ENCODE data around the gene STX7.

Gene STX7

DNA sequence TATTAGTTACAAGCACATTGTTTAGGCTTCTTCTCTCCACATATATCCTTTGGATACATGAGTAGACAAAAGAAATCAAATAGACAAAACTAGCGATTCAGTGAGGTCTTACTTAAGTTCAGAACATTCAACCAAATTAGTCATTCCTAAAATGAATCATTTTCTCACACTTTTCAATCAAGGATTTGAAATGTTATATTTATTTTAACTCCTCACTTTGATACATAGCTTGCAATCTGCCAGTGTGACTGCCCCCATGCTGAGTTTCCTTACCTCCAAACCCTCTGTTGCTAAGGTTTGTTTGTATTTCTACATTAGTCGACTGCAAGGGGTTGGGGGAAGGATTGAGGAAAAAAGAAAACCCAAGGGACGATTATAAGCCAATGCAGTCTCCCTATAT is 108.2 kb downstream of the STX7 start:
- TF ChIP-seq ESRRG (CRISPR knock-in tag; IDR thresholded peaks at IDR 0.05) (no peak), ISL1 (CRISPR knock-in tag; IDR thresholded peaks at IDR 0.05) (no peak), GLIS3 (CRISPR knock-in tag; IDR thresholded peaks at IDR 0.05) (no peak), BACH2 (CRISPR knock-in tag; IDR thresholded peaks at IDR 0.05; ENCODE audit: borderline replicate concordance) (no peak), PPARA (CRISPR knock-in tag; IDR thresholded peaks at IDR 0.05; ENCODE audit: borderline replicate concordance) (no peak), ZC3H10 (CRISPR knock-in tag; IDR thresholded peaks at IDR 0.05) (no peak), CSDC2 (CRISPR knock-in tag; IDR thresholded peaks at IDR 0.05) (no peak), ZNF8 (CRISPR knock-in tag; IDR thresholded peaks at IDR 0.05) (no peak), SNAI2 (CRISPR knock-in tag; IDR thresholded peaks at IDR 0.05) (no peak), RARB (CRISPR knock-in tag; IDR thresholded peaks at IDR 0.05) (no peak), TOX (CRISPR knock-in tag; IDR thresholded peaks at IDR 0.05; ENCODE audit: borderline replicate concordance) (no peak), ZNF565 (CRISPR knock-in tag; conservative IDR thresholded peaks at IDR 0.05; ENCODE audit: low read depth) (no peak)
- TF ChIP-seq, protein P1, sequence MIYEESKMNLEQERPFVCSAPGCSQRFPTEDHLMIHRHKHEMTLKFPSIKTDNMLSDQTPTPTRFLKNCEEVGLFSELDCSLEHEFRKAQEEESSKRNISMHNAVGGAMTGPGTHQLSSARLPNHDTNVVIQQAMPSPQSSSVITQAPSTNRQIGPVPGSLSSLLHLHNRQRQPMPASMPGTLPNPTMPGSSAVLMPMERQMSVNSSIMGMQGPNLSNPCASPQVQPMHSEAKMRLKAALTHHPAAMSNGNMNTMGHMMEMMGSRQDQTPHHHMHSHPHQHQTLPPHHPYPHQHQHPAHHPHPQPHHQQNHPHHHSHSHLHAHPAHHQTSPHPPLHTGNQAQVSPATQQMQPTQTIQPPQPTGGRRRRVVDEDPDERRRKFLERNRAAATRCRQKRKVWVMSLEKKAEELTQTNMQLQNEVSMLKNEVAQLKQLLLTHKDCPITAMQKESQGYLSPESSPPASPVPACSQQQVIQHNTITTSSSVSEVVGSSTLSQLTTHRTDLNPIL (CRISPR knock-in tag; IDR thresholded peaks at IDR 0.05; ENCODE audit: low read depth) = no peak
- TF ChIP-seq, protein P2, sequence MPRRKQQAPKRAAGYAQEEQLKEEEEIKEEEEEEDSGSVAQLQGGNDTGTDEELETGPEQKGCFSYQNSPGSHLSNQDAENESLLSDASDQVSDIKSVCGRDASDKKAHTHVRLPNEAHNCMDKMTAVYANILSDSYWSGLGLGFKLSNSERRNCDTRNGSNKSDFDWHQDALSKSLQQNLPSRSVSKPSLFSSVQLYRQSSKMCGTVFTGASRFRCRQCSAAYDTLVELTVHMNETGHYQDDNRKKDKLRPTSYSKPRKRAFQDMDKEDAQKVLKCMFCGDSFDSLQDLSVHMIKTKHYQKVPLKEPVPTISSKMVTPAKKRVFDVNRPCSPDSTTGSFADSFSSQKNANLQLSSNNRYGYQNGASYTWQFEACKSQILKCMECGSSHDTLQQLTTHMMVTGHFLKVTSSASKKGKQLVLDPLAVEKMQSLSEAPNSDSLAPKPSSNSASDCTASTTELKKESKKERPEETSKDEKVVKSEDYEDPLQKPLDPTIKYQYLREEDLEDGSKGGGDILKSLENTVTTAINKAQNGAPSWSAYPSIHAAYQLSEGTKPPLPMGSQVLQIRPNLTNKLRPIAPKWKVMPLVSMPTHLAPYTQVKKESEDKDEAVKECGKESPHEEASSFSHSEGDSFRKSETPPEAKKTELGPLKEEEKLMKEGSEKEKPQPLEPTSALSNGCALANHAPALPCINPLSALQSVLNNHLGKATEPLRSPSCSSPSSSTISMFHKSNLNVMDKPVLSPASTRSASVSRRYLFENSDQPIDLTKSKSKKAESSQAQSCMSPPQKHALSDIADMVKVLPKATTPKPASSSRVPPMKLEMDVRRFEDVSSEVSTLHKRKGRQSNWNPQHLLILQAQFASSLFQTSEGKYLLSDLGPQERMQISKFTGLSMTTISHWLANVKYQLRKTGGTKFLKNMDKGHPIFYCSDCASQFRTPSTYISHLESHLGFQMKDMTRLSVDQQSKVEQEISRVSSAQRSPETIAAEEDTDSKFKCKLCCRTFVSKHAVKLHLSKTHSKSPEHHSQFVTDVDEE (CRISPR knock-in tag; IDR thresholded peaks at IDR 0.05) = no peak
- TF ChIP-seq, protein P3, sequence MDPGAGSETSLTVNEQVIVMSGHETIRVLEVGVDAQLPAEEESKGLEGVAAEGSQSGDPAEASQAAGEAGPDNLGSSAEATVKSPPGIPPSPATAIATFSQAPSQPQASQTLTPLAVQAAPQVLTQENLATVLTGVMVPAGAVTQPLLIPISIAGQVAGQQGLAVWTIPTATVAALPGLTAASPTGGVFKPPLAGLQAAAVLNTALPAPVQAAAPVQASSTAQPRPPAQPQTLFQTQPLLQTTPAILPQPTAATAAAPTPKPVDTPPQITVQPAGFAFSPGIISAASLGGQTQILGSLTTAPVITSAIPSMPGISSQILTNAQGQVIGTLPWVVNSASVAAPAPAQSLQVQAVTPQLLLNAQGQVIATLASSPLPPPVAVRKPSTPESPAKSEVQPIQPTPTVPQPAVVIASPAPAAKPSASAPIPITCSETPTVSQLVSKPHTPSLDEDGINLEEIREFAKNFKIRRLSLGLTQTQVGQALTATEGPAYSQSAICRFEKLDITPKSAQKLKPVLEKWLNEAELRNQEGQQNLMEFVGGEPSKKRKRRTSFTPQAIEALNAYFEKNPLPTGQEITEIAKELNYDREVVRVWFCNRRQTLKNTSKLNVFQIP (CRISPR knock-in tag; IDR thresholded peaks at IDR 0.05; ENCODE audit: borderline replicate concordance, low read depth) = no peak
- ATAC-seq = no peak

DNA sequence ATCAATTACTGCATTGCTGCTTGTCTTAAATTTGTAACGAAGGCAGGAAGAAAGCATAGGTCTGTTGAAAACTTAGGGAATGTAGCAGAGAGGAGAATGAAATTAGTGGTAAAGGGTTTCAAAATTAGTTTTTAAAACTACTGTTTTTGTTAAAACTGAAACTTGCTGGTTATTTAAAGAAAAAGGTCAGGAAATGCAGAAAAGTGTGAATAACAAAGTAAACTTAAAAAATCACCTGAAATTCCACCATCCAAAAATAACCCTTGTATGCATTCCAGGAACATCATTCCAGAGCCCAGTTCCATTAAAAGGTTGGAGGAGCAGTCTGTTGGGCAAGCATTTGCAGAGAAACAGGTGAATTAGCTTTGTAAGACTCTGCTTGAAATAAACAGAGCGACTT is 108.6 kb downstream of the STX7 start:
- ATAC-seq = no peak
- TF ChIP-seq, protein P3 (CRISPR knock-in tag; IDR thresholded peaks at IDR 0.05; ENCODE audit: borderline replicate concordance, low read depth) = no peak
- TF ChIP-seq OSR1 (CRISPR knock-in tag; IDR thresholded peaks at IDR 0.05) = no peak
- no peak for TF ChIP-seq ZNF8 (CRISPR knock-in tag; IDR thresholded peaks at IDR 0.05)
- no peak for TF ChIP-seq TOX (CRISPR knock-in tag; IDR thresholded peaks at IDR 0.05; ENCODE audit: borderline replicate concordance)
- no peak for TF ChIP-seq GLIS3 (CRISPR knock-in tag; IDR thresholded peaks at IDR 0.05)
- no peak for TF ChIP-seq PPARA (CRISPR knock-in tag; IDR thresholded peaks at IDR 0.05; ENCODE audit: borderline replicate concordance)
- TF ChIP-seq RARB (CRISPR knock-in tag; IDR thresholded peaks at IDR 0.05) = no peak
- TF ChIP-seq, protein P1 (CRISPR knock-in tag; IDR thresholded peaks at IDR 0.05; ENCODE audit: low read depth) = no peak
- TF ChIP-seq ZNF70 (CRISPR knock-in tag; IDR thresholded peaks at IDR 0.05) = no peak
- TF ChIP-seq ZFP3 (CRISPR knock-in tag; IDR thresholded peaks at IDR 0.05) = no peak
- no peak for TF ChIP-seq ARNTL (CRISPR knock-in tag; IDR thresholded peaks at IDR 0.05; ENCODE audit: borderline replicate concordance, low read depth)
- TF ChIP-seq, protein P4, sequence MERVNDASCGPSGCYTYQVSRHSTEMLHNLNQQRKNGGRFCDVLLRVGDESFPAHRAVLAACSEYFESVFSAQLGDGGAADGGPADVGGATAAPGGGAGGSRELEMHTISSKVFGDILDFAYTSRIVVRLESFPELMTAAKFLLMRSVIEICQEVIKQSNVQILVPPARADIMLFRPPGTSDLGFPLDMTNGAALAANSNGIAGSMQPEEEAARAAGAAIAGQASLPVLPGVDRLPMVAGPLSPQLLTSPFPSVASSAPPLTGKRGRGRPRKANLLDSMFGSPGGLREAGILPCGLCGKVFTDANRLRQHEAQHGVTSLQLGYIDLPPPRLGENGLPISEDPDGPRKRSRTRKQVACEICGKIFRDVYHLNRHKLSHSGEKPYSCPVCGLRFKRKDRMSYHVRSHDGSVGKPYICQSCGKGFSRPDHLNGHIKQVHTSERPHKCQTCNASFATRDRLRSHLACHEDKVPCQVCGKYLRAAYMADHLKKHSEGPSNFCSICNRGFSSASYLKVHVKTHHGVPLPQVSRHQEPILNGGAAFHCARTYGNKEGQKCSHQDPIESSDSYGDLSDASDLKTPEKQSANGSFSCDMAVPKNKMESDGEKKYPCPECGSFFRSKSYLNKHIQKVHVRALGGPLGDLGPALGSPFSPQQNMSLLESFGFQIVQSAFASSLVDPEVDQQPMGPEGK (CRISPR knock-in tag; IDR thresholded peaks at IDR 0.05; ENCODE audit: borderline replicate concordance) = no peak
- TF ChIP-seq, protein P2 (CRISPR knock-in tag; IDR thresholded peaks at IDR 0.05) = no peak
- TF ChIP-seq CSDC2 (CRISPR knock-in tag; IDR thresholded peaks at IDR 0.05) = no peak
- no peak for TF ChIP-seq ZC3H10 (CRISPR knock-in tag; IDR thresholded peaks at IDR 0.05)
- no peak for TF ChIP-seq ESRRG (CRISPR knock-in tag; IDR thresholded peaks at IDR 0.05)

Data from SK-N-SH treated with all-trans-retinoic acid at 6 μM for 48 hours (cell line).